SK-N-MC (cell line): Measurements from ENCODE around the gene TNNT3.

Experiments used
- EZH2 ChIP-seq: fragments of 200-600 bp; sonication (generic); IDR thresholded peaks from one replicate; pipeline ENCODE4 v1.6.1; 2017; ENCODE audit warnings: antibody characterized with exemption
- POLR2AphosphoS5 ChIP-seq: IDR thresholded peaks from 2 replicates; pipeline ENCODE4 v1.6.1; 2012; ENCODE audit warnings: mild to moderate bottlenecking, low read depth, low read length, borderline replicate concordance

DNA sequence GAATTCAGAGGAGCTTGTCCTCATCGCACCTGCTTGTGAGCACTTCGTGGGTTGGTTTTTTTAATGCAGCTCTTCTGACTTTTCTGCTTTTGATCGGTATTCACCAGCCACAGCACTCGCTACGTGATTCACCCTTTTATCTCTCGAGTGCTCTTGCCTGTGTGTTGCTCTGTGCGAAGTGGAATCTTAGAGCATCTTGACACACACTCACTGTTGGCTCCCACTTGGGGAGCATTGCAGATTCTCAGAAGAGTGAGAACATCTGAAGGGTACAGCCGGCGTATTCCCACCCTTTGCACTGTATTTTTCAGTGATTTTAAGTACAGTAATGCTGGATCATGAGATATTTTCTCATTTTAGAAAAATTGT is 10.9 kb downstream of the TNNT3 start:
- TF ChIP-seq POLR2AphosphoS5: no peak
- TF ChIP-seq EZH2: no peak
